Body of pancreas (tissue), 4 donors: ENCODE results near the gene REG3G.

Source experiments
- CTCF ChIP-seq, 7 experiments: fragments of 450-650 bp in 4 of 7; fragments of 200-600 bp in 3 of 7; sonication (generic) in 3 of 7; IDR thresholded peaks; one replicate each; pipeline ENCODE4 v1.5.1; 2016 to 2019; ENCODE audit warnings: antibody characterized with exemption in 7 of 7
- POLR2A ChIP-seq, 3 donors: fragments of 450-650 bp; IDR thresholded peaks; one replicate each; pipeline ENCODE4 v1.6.1; 2016; ENCODE audit warnings: antibody characterized with exemption in 3 of 3, mild to moderate bottlenecking in 2 of 3

GRCh38 chr2:78985558-78985957 lies 39.9 kb upstream of the REG3G start:
- TF ChIP-seq CTCF (IDR thresholded peaks at IDR 0.05) = no peak
- TF ChIP-seq POLR2A (IDR thresholded peaks at IDR 0.05) = no peak
